Skeletal muscle tissue (tissue), 4 donors: Measurements from ENCODE around the gene ZNG1A. TPM values are rescaled to one million over a fixed set of nuclear protein-coding genes. Genes with fewer than 3 reads are reported as not detected.
"Not testable (repeated sequence)": the region's sequence is repeated elsewhere in the genome, so short reads cannot be mapped to it uniquely, and the experiment has no call there.

Experiments
- H3K27ac ChIP-seq: one replicate; pipeline ENCODE4 v1.7.0; 2013; ENCODE audit warnings: mild to moderate bottlenecking, low read depth, low read length, inconsistent platforms
- H3K27me3 ChIP-seq, 3 donors: one replicate each; pipeline ENCODE4 v1.7.0; 2013; ENCODE audit warnings: low read length in 3 of 3; ENCODE audit not compliant: control insufficient read depth in 3 of 3, insufficient read depth in 3 of 3
- H3K36me3 ChIP-seq, 3 donors: one replicate each; pipeline ENCODE4 v1.7.0; 2013; ENCODE audit warnings: low read length in 3 of 3; ENCODE audit not compliant: control insufficient read depth in 3 of 3, insufficient read depth in 3 of 3
- H3K4me1 ChIP-seq, 3 donors: one replicate each; pipeline ENCODE4 v1.7.0; 2013; ENCODE audit warnings: low read length in 3 of 3, mild to moderate bottlenecking in 3 of 3; ENCODE audit not compliant: control insufficient read depth in 3 of 3, insufficient read depth in 3 of 3
- H3K4me3 ChIP-seq, 3 donors: one replicate each; pipeline ENCODE4 v1.7.0; 2013; ENCODE audit warnings: low read length in 3 of 3
- H3K9ac ChIP-seq, 3 donors: one replicate each; pipeline ENCODE4 v1.7.0; 2013; ENCODE audit warnings: low read length in 3 of 3, mild to moderate bottlenecking in 3 of 3, moderate library complexity in 2 of 3, low read depth in 1 of 3
- H3K9me3 ChIP-seq, 3 donors: one replicate each; pipeline ENCODE4 v1.7.0; 2013; ENCODE audit warnings: low read length in 3 of 3; ENCODE audit not compliant: control insufficient read depth in 3 of 3
- total RNA-seq: library from RNA; depleted of rRNA; stranded (reverse); fragments of >200 nt; gene quantifications from one replicate; pipeline ENCODE4 v1.2.3, GENCODE V29; 2014
- donor health status: Osteomylitis.

ZNG1A gene
- total RNA-seq, 1 donor from 2014 or later, result 25.1 TPM

DNA sequence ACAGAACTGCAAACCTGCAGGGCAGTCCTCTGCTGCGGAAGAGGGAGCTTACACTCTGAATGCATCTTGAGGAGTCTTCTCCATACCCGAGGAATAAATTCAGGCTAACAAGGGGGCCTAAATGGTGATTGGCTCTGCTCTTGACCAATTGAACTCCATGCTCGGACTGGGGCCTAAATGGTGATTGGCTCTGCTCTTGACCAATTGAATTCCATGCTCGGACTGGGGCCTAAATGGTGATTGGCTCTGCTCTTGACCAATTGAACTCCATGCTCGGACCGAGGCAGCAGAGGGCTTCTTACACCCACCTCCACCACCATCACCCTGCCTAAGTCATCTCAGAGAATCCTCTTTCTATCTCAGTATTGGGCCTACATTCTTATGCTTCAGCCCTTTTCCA lies 79.0 kb downstream of the ZNG1A start:
- H3K27me3 ChIP-seq, result not testable (repeated sequence)

DNA sequence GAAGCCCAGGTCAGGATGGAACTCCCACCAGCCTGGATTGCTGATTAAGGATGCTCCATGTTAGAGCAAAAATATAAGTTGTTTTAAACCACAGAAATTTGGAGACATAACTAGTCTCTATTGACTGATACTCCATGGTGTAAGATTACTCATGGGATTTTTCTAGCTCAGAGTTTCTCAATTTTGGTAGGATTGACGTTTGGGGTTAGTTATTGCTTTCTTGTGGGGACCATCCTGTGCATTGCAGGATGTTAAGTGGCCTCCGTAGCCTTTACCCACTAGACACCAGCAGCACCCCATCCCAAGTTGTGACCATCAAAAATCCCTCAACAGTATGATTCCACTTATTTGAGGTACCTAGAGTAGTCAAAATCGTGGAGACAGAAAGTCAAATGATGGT lies 80.1 kb downstream of the ZNG1A start:
- not testable (repeated sequence) for H3K9me3 ChIP-seq, H3K4me1 ChIP-seq, H3K27me3 ChIP-seq, H3K4me3 ChIP-seq, H3K9ac ChIP-seq, H3K36me3 ChIP-seq, H3K27ac ChIP-seq

More for the DNA sequence above, 79.0 kb downstream of the ZNG1A start:
- not testable (repeated sequence) for H3K9me3 ChIP-seq, H3K9ac ChIP-seq, H3K36me3 ChIP-seq, H3K27ac ChIP-seq, H3K4me3 ChIP-seq, H3K4me1 ChIP-seq

DNA sequence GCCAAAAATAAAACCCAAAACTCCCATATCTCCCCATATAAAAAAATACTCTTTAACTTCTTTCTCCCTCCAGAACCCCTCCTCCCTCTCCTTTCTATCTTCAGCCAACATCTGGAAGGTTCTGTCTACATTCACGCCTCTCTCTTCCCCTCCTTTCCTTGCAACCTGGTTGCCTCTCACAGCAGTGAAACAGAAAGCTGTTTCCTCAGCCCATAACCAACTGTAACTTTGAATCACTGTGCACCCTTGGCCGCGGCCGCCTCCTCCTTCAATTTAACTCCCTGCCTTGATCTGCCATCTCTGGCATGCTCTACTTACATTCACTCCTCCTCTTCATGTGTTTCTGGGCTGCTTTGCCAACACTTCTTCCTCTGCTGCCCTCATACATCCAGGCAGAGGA lies 83.9 kb downstream of the ZNG1A start:
- H3K9me3 ChIP-seq, H3K4me1 ChIP-seq, H3K27me3 ChIP-seq, H3K27ac ChIP-seq, H3K9ac ChIP-seq, H3K4me3 ChIP-seq, H3K36me3 ChIP-seq: not testable (repeated sequence)

DNA sequence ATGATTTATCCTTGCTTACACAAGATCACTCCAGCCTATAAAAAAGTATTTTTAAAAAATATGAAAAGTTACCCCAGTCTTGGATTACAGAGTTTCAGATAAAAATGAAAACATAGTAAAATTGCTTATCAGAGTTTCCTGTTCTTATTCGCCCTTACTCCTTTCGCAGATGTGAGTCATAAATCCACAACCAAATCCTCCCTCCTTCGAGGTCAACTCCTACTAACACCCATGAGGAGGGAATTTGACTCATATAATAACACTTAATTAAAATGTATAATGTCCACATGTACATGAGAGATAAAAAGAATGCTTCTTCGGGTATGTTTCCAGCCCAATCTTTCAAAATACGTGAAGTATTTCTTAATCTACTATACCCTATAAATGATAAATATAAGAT lies 84.5 kb downstream of the ZNG1A start:
- H3K36me3 ChIP-seq, H3K27ac ChIP-seq, H3K4me3 ChIP-seq, H3K4me1 ChIP-seq, H3K9ac ChIP-seq, H3K27me3 ChIP-seq, H3K9me3 ChIP-seq: not testable (repeated sequence)

DNA sequence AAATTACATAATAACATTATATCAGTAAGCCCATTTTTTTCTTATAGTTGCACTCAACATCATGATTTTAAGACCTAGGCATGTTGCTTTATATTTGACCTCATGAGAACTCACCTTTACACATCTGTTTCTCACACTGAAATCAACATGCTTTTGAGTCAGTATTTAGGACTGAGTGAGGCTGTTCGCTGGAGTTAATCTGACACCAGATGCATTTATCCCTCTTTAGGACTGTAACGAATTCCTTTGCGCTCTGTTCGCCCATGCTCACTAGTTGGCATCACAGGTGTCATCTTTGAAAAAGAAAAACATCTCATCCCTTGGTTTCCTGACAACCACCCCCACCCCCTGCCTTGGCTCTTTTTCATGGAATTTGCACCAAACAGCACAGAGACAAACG lies 84.9 kb downstream of the ZNG1A start:
- H3K4me3 ChIP-seq, H3K9ac ChIP-seq, H3K36me3 ChIP-seq, H3K27ac ChIP-seq, H3K27me3 ChIP-seq, H3K9me3 ChIP-seq, H3K4me1 ChIP-seq: not testable (repeated sequence)

DNA sequence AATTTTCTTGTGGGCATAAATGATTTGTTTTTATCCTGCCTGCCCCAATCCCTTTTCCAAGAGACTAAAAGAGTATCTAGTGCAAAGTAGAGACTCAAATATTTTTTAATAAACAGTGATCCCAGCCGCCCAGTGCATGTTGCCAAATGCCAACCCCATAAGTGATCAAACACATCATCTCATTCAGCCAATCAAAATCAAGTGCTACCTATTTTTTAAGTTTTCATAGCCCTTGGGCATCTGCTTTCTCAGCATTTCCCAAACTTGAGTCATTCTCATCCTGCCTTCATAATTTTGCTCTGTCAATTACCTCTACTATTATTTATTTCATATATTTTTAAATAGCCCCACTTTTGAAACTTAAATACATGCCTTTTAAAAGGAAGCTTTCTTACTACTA lies 88.0 kb downstream of the ZNG1A start:
- H3K4me3 ChIP-seq, H3K4me1 ChIP-seq, H3K36me3 ChIP-seq, H3K27ac ChIP-seq, H3K9ac ChIP-seq, H3K9me3 ChIP-seq, H3K27me3 ChIP-seq: not testable (repeated sequence)

DNA sequence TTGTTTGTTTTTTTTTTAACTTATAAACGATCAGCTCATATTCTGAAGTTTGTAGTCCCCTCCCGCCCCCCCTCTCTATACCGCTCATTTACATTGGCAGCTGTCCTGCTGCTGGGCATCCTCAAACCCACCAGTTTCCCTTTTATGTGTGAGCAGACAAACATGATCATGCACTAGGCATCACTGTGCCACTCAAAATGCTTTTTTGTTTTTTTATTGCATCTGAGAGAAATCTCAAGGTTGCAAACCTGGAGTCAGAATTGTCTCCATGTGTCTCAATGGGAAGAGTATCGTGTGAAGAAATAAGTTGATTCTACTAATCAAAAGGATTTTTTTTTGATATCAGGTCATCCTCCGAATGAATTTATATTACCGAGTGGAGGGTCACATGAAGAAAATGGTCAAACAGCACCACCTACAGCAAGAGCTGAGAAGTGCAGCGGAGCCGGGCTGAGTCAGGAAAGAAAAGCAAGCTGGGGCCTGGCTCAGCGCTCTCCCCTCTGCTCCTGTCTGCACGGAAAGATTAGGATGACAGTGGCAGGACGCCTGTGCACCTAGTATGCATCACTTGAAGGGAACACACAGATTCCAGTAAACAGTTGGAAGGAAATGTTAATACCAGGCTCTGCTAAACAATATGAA lies 90.3 kb downstream of the ZNG1A start:
- not testable (repeated sequence) for H3K36me3 ChIP-seq, H3K27ac ChIP-seq, H3K4me1 ChIP-seq, H3K27me3 ChIP-seq, H3K9ac ChIP-seq, H3K4me3 ChIP-seq, H3K9me3 ChIP-seq

DNA sequence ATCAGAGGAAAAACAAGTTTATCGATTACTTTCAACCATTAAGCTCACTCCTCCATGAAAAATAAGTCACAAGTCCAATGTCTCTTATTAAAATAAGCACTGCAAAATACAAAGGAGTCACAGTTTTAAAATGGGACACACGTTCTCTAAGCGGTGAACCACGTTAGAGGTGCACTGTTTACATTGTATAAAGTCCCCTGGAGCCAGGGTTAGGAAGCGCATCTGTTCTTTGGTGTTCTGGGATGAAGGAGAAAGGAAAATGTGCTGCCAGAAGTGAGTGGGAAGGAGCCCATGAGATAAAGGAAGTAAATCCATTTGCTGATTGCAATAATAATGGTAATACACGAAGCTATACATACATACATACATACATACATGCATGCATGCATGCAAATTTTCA lies 91.0 kb downstream of the ZNG1A start:
- H3K4me1 ChIP-seq, H3K4me3 ChIP-seq, H3K9ac ChIP-seq, H3K27me3 ChIP-seq, H3K9me3 ChIP-seq, H3K27ac ChIP-seq, H3K36me3 ChIP-seq: not testable (repeated sequence)

DNA sequence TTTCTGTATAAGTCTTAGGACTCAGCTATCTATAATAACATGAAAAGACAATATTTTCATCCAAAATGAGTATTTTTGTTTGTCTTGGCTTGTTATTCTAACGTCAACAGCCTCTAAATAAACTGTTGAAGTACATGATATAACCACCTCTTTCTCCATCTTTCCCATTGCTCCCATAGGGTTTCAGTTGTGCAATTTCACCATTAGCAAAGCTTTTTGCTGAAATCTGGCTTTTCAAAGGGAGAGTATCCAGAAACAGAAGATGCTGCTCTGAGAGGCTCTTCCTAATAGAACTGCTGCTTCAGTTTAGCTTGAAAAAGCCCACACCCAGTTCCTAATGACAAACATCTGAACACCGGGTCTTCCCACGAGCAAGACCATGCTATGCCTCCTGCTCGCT lies 91.8 kb downstream of the ZNG1A start:
- H3K9ac ChIP-seq, H3K36me3 ChIP-seq, H3K27ac ChIP-seq, H3K9me3 ChIP-seq, H3K4me1 ChIP-seq, H3K4me3 ChIP-seq, H3K27me3 ChIP-seq: not testable (repeated sequence)

DNA sequence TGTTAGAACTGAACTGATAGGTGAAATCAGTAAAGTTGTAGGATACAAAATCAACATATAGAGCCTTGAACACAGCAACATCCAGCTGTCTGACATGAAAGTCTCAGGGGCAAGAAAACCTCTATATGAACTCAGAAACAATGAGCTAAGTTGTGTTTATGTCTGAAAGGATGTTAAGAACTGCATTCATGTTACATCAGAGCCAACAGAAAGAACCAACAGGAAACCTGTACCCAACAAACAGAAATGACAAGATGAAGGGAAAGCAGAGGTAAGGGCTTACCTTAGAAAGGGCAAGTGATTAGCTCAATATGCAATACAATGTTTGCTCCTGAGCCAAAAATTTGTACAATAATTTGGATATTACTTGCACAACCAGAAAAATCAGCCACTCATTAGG lies 92.2 kb downstream of the ZNG1A start:
- H3K36me3 ChIP-seq, H3K27me3 ChIP-seq, H3K4me3 ChIP-seq, H3K9me3 ChIP-seq, H3K27ac ChIP-seq, H3K9ac ChIP-seq, H3K4me1 ChIP-seq: not testable (repeated sequence)
